Measurements from ENCODE around the gene PAFAH1B2. TPM values are rescaled to one million over a fixed set of nuclear protein-coding genes. Genes with fewer than 3 reads are reported as not detected.
A peak's percentile ranks its signal among the peaks of the same experiment; 100 is the strongest.
"Not testable (repeated sequence)": the region's sequence is repeated elsewhere in the genome, so short reads cannot be mapped to it uniquely, and the experiment has no call there.

Gene PAFAH1B2
- total RNA-seq, 1 donor = 110 TPM

GRCh38 chr11:117177534-117178209, 33.6 kb downstream of the PAFAH1B2 start:
- H3K9me3 ChIP-seq (ENCODE audit: low read depth, low read length) = no peaks in the 10 kb centered on the region
- H3K4me3 ChIP-seq (ENCODE audit: low read length) = no peak overlapping the region
- H3K4me1 ChIP-seq (ENCODE audit: insufficient read depth, low read length) = peaks cover 29% of the 10 kb centered on the region
- H3K27me3 ChIP-seq (ENCODE audit: insufficient read depth, low read length) = no peaks in the 10 kb centered on the region

GRCh38 chr11:117178210-117179034, 34.3 kb downstream of the PAFAH1B2 start, which contains the start of gene SIDT2:
TSS of gene SIDT2 (plus strand) at chr11:117178743. CDS start at chr11:117179264, 521 bp downstream.
- H3K9me3 ChIP-seq (ENCODE audit: low read depth, low read length) = no peaks in the 10 kb centered on the region
- peak within 1 kb of the TSS; percentile 68 for H3K4me3 ChIP-seq (ENCODE audit: low read length)
- peaks cover 29% of the 10 kb centered on the region for H3K4me1 ChIP-seq (ENCODE audit: insufficient read depth, low read length)
- H3K27me3 ChIP-seq (ENCODE audit: insufficient read depth, low read length) = no peaks in the 10 kb centered on the region

GRCh38 chr11:117179048-117179999, 35.2 kb downstream of the PAFAH1B2 start:
- peak overlapping the region; percentile 68 for H3K4me3 ChIP-seq (ENCODE audit: low read length)
- no peaks in the 10 kb centered on the region for H3K27me3 ChIP-seq (ENCODE audit: insufficient read depth, low read length)
- H3K9me3 ChIP-seq (ENCODE audit: low read depth, low read length) = no peaks in the 10 kb centered on the region
- peaks cover 29% of the 10 kb centered on the region for H3K4me1 ChIP-seq (ENCODE audit: insufficient read depth, low read length)

DNA sequence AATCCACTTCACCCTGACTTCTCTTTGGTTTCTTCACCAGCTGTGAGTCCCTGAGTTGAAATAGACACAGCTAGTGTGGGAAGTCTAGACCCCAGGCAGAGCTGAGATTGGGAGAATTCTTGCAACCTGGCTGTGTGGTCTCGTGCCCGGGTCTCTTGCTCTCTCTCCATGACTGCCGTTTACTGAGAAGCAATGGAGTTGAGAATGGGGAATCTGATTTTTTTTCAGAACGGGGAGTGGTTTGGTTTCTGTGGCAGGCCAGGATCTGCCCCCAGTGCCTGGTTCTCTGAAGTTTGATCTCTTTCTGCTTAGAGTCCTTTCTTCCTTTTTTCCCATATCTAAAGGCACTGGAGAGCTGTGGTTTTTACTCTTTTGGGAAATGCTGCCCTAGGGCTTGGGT, 35.9 kb downstream of the PAFAH1B2 start:
- H3K4me3 ChIP-seq (ENCODE audit: low read length) = peak overlapping the region; percentile 68
- H3K4me1 ChIP-seq (ENCODE audit: insufficient read depth, low read length) = peaks cover 29% of the 10 kb centered on the region
- H3K9me3 ChIP-seq (ENCODE audit: low read depth, low read length) = no peaks in the 10 kb centered on the region
- H3K27me3 ChIP-seq (ENCODE audit: insufficient read depth, low read length) = no peaks in the 10 kb centered on the region

GRCh38 chr11:117180661-117181585, 36.8 kb downstream of the PAFAH1B2 start:
- peaks cover 36% of the 10 kb centered on the region for H3K4me1 ChIP-seq (ENCODE audit: insufficient read depth, low read length)
- no peaks in the 10 kb centered on the region for H3K27me3 ChIP-seq (ENCODE audit: insufficient read depth, low read length)
- H3K4me3 ChIP-seq (ENCODE audit: low read length) = no peak overlapping the region
- H3K9me3 ChIP-seq (ENCODE audit: low read depth, low read length) = no peaks in the 10 kb centered on the region

GRCh38 chr11:117181586-117182550, 37.8 kb downstream of the PAFAH1B2 start:
- Histone ChIP-seq H3K4me1 (ENCODE audit: insufficient read depth, low read length) (peaks cover 46% of the 10 kb centered on the region), H3K4me3 (ENCODE audit: low read length) (no peak overlapping the region), H3K27me3 (ENCODE audit: insufficient read depth, low read length) (no peaks in the 10 kb centered on the region)

DNA sequence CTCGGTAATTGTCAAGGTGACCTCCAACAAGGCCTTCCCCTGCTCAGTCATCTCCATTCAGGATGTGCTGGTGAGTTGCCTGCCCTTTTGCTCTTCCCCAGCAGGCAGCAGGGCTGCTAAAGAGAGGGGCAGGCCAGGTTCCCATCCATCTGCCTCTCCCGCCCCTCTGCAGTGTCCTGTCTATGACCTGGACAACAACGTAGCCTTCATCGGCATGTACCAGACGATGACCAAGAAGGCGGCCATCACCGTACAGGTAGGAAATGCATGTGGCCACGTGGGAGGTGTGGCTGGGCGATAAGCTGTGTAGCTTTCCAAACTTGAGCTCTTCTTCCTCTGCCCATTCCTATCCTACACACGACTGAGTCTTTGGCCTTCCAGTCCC, 38.5 kb downstream of the PAFAH1B2 start:
- Histone ChIP-seq H3K27me3 (ENCODE audit: insufficient read depth, low read length) (no peaks in the 10 kb centered on the region), H3K4me1 (ENCODE audit: insufficient read depth, low read length) (peaks cover 53% of the 10 kb centered on the region), H3K4me3 (ENCODE audit: low read length) (no peak overlapping the region), H3K9me3 (ENCODE audit: low read depth, low read length) (no peaks in the 10 kb centered on the region)

More at GRCh38 chr11:117181586-117182550, 37.8 kb downstream of the PAFAH1B2 start:
- H3K9me3 ChIP-seq (ENCODE audit: low read depth, low read length) = no peaks in the 10 kb centered on the region

- H3K4me3 ChIP-seq (ENCODE audit: low read length); H3K9me3 ChIP-seq (ENCODE audit: low read depth, low read length); H3K27me3 ChIP-seq (ENCODE audit: insufficient read depth, low read length): not testable (repeated sequence)
- H3K4me1 ChIP-seq (ENCODE audit: insufficient read depth, low read length) = peaks cover 54% of the 10 kb centered on the region
These were observed 39.1 kb downstream of the PAFAH1B2 start for GRCh38 chr11:117183178-117183577.

DNA sequence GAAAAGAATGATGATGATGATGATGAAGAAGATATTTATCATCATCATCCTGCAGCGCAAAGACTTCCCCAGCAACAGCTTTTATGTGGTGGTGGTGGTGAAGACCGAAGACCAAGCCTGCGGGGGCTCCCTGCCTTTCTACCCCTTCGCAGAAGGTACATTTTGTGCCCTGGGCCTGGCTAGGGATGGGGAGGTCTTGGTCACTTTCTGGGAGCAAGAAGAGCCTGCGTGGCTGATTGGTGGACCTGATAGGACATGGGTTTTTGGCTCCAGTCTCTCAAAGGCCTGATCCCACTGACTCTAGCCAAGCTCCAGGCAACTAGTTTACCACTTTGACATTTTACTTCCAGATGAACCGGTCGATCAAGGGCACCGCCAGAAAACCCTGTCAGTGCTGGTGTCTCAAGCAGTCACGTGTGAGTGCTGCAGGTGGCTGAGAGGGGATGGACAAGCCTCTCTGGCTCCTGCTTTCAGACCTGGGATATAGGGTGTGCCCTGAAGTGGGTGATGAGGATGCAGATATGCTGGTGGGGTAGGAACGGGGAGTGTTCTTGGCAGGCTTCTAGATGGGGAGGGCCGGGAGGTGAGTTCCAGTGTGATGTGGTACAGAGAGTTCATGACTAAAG, 39.8 kb downstream of the PAFAH1B2 start:
- H3K4me1 ChIP-seq (ENCODE audit: insufficient read depth, low read length) = peaks cover 58% of the 10 kb centered on the region
- no peaks in the 10 kb centered on the region for H3K27me3 ChIP-seq (ENCODE audit: insufficient read depth, low read length)
- no peaks in the 10 kb centered on the region for H3K9me3 ChIP-seq (ENCODE audit: low read depth, low read length)
- H3K4me3 ChIP-seq (ENCODE audit: low read length) = no peak overlapping the region

DNA sequence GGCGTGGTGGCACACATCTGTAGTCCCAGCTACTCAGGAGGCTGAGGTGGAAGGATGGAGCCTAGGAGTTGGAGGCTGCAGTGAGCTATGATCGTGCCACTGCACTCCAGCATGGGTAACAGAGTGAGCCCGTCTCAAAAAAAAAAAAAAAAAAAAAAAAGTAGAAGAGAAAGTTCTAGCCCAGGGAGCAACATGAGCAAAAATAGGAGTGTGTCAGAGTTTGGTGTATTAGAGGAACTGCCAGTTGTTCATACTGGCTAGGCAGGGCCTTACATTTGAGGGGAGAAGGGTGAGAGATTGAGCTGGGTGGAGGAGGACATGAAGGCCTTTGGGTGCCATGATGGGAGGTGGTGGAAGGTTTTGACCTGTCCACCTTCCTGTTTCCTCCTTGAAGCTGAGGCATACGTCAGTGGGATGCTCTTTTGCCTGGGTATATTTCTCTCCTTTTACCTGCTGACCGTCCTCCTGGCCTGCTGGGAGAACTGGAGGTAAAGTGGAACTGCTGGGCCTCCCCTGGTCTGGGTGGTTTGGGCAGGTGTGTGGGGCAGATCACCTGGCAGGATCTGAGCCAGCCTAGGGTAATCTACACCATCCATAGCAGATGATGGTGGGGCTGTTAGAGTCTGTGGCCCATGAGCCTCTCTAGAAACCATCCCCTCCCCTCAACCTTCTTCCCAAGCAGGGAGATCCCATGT, 41.8 kb downstream of the PAFAH1B2 start:
- peaks cover 60% of the 10 kb centered on the region for H3K4me1 ChIP-seq (ENCODE audit: insufficient read depth, low read length)
- no peak overlapping the region for H3K4me3 ChIP-seq (ENCODE audit: low read length)
- no peaks in the 10 kb centered on the region for H3K27me3 ChIP-seq (ENCODE audit: insufficient read depth, low read length)
- no peaks in the 10 kb centered on the region for H3K9me3 ChIP-seq (ENCODE audit: low read depth, low read length)

DNA sequence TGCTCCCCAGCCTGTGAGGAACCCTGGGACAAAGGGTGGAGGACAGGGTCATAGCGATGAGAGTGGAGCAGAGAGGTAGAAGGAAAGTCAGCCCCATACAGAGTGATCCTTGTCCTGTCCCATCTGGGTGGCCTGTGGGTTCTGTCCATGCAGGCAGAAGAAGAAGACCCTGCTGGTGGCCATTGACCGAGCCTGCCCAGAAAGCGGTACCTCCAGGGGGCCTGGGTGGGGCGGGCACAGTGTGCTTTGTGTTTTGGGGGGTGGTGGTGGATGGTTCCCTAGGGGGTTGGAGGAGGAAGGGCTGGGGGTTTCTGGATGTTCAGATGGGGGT, 42.3 kb downstream of the PAFAH1B2 start:
- Histone ChIP-seq H3K9me3 (ENCODE audit: low read depth, low read length) (no peaks in the 10 kb centered on the region), H3K4me1 (ENCODE audit: insufficient read depth, low read length) (peaks cover 55% of the 10 kb centered on the region), H3K4me3 (ENCODE audit: low read length) (no peak overlapping the region), H3K27me3 (ENCODE audit: insufficient read depth, low read length) (no peaks in the 10 kb centered on the region)

- H3K9me3 ChIP-seq (ENCODE audit: low read depth, low read length) = no peaks in the 10 kb centered on the region
- H3K4me1 ChIP-seq (ENCODE audit: insufficient read depth, low read length) = peaks cover 55% of the 10 kb centered on the region
- no peak overlapping the region for H3K4me3 ChIP-seq (ENCODE audit: low read length)
- H3K27me3 ChIP-seq (ENCODE audit: insufficient read depth, low read length) = no peaks in the 10 kb centered on the region
These were observed 42.9 kb downstream of the PAFAH1B2 start for GRCh38 chr11:117187007-117187406.

Data from mononuclear cell (primary cell).